ENCODE results near the gene LST1. TPM values are rescaled to one million over a fixed set of nuclear protein-coding genes. Genes with fewer than 3 reads are reported as not detected.

Gene LST1
- total and polyA plus RNA-seq, 2 donors (not counting 1 experiment from before 2014, with no cell fraction given) = not detected

DNA sequence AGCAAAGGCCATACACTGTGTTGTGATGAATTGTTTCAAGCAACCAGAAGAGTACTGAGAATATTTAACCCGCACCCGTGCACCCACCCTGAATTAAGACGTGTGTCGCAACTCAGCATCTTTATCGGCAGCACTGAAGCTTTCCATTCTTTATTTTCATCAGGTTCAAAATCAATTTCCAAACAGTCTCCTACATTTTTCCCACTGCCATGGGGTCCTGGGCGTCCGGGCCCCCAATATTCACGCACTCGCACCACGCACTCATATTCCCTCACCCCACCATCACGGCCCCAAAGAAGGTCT lies 5.7 kb upstream of the LST1 start:
- H3K36me3 ChIP-seq (ENCODE audit: control insufficient read depth, insufficient read depth, low read length) = no peaks in the 10 kb centered on the region
- H3K9me3 ChIP-seq (ENCODE audit: control insufficient read depth, insufficient read depth, low read depth, low read length) = no peaks in the 10 kb centered on the region
- no peak for TF ChIP-seq EZH2 (IDR thresholded peaks at IDR 0.05; ENCODE audit: low read length, missing control alignments)
- TF ChIP-seq, protein P1, sequence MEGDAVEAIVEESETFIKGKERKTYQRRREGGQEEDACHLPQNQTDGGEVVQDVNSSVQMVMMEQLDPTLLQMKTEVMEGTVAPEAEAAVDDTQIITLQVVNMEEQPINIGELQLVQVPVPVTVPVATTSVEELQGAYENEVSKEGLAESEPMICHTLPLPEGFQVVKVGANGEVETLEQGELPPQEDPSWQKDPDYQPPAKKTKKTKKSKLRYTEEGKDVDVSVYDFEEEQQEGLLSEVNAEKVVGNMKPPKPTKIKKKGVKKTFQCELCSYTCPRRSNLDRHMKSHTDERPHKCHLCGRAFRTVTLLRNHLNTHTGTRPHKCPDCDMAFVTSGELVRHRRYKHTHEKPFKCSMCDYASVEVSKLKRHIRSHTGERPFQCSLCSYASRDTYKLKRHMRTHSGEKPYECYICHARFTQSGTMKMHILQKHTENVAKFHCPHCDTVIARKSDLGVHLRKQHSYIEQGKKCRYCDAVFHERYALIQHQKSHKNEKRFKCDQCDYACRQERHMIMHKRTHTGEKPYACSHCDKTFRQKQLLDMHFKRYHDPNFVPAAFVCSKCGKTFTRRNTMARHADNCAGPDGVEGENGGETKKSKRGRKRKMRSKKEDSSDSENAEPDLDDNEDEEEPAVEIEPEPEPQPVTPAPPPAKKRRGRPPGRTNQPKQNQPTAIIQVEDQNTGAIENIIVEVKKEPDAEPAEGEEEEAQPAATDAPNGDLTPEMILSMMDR (conservative IDR thresholded peaks at IDR 0.05 in 1 of 2, IDR thresholded peaks at IDR 0.05 in 1 of 2; ENCODE audit: low read depth in 1 of 2, low read length in 2 of 2) = no peak
- no peak overlapping the region for H3K27ac ChIP-seq (ENCODE audit: insufficient read depth, low read length)
- H3K4me3 ChIP-seq (replicated peaks in 1 of 4; ENCODE audit: control extremely low read depth in 1 of 4, insufficient read depth in 1 of 4, low read depth in 3 of 4, low read length in 4 of 4) = peak overlapping the region; percentile 39 to 89 (median 82)
- peak overlapping the region; percentile 99 for H3K4me2 ChIP-seq (ENCODE audit: extremely low read depth, insufficient read depth, low read length)
- H3K9ac ChIP-seq (ENCODE audit: insufficient read depth, low read length) = no peak overlapping the region
- H3K27me3 ChIP-seq (ENCODE audit: control insufficient read depth, insufficient read depth, low read length) = peaks cover 17% of the 10 kb centered on the region
- H4K20me1 ChIP-seq (ENCODE audit: control insufficient read depth, extremely low read depth, insufficient read depth, low read length) = no peaks in the 10 kb centered on the region
- H3K79me2 ChIP-seq (ENCODE audit: control insufficient read depth, insufficient read depth, low read length) = no peaks in the 10 kb centered on the region
- DNase-seq (ENCODE audit: low read depth in 2 of 2) = no peak
- no peaks in the 10 kb centered on the region for H3K4me1 ChIP-seq (ENCODE audit: control insufficient read depth, extremely low read depth, insufficient read depth, low read length)
- peak overlapping the region; percentile 66 for H2AFZ ChIP-seq (ENCODE audit: low read length)

DNA sequence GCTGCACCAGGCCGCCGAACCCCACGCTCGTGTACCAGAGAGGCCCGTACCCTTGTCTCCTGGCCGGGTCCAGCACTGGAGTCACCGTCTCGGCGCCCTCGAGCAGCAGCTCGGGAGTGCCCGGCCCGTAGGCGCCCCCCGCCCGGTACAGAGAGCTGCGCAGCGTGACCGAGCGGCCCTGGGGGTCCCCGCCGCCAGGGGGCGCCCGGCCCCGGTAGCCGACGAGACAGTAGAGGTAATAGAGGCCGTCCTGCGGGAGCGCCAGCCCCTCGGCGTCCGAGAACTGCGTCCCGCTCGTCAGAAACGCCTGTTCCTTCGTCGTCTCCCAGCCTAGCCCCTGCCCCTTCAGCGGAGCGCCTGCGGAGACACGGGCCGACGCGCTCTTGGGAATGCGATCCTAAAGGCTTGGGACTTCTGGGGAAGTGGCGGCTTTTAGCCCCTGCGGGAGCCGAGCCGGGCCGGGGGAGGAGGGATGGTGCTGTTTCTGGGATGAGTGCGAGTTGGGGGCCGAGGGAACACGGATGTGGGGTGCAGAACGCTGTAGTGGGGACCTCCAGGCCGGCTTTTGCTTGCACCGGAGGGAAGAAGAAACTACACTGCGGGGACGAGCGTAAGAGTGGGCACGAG lies 5.2 kb upstream of the LST1 start:
- peak overlapping the region; percentile 74 to 89 (median 82) for H3K4me3 ChIP-seq (replicated peaks in 1 of 4; ENCODE audit: control extremely low read depth in 1 of 4, insufficient read depth in 1 of 4, low read depth in 3 of 4, low read length in 4 of 4)
- H4K20me1 ChIP-seq (ENCODE audit: control insufficient read depth, extremely low read depth, insufficient read depth, low read length) = no peaks in the 10 kb centered on the region
- peak overlapping the region; percentile 97 for H2AFZ ChIP-seq (ENCODE audit: low read length)
- peak overlapping the region; percentile 70 for H3K9ac ChIP-seq (ENCODE audit: insufficient read depth, low read length)
- peak overlapping the region; percentile 99 for H3K4me2 ChIP-seq (ENCODE audit: extremely low read depth, insufficient read depth, low read length)
- no peaks in the 10 kb centered on the region for H3K79me2 ChIP-seq (ENCODE audit: control insufficient read depth, insufficient read depth, low read length)
- H3K27me3 ChIP-seq (ENCODE audit: control insufficient read depth, insufficient read depth, low read length) = peaks cover 11% of the 10 kb centered on the region
- DNase-seq (ENCODE audit: low read depth in 2 of 2) = peak; percentile 75 to 76
- no peaks in the 10 kb centered on the region for H3K4me1 ChIP-seq (ENCODE audit: control insufficient read depth, extremely low read depth, insufficient read depth, low read length)
- peak overlapping the region; percentile 23 for H3K27ac ChIP-seq (ENCODE audit: insufficient read depth, low read length)
- no peaks in the 10 kb centered on the region for H3K36me3 ChIP-seq (ENCODE audit: control insufficient read depth, insufficient read depth, low read length)
- no peaks in the 10 kb centered on the region for H3K9me3 ChIP-seq (ENCODE audit: control insufficient read depth, insufficient read depth, low read depth, low read length)
- no peak for TF ChIP-seq EZH2 (IDR thresholded peaks at IDR 0.05; ENCODE audit: low read length, missing control alignments)
- TF ChIP-seq, protein P1 (conservative IDR thresholded peaks at IDR 0.05 in 1 of 2, IDR thresholded peaks at IDR 0.05 in 1 of 2; ENCODE audit: low read depth in 1 of 2, low read length in 2 of 2) = peak; percentile 71 to 84

DNA sequence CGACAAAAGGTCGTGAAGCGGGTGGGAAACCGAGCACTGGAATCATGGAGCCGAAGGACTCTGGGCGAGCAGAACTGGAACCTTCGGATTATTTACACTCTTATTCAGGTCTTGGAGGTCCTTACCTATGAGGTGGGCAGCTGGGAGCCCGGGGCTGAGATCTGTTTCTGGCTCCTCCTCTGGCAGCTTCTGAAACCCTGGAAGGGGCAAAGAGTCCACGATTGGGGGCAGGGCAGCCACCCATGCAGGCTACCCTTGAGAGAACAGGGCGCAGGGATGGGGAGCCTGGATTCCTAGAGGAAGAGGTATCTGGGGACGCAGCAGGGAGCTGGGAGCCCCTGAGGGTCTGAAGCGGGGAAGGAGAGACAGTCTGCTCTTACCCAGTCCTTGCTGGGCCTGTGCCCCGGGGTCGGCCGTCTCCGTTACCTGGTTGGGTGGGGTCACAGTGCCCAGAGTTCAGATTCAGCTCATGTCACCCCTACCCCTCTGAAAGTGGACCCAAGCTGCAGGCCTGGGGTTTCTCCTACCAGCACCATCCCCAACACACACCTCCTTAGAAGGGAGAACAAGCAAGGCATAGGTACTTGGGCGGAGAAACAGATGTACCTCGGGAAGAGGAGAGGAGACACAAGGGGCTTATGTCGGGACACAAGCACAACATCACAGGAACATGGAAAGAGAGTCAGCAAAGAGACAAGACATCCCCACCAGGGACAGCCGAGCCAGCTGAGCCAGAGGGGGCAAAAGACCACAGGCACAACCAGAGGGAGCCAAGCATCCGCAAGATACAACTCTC lies 4.4 kb upstream of the LST1 start:
- no peak overlapping the region for H3K27ac ChIP-seq (ENCODE audit: insufficient read depth, low read length)
- peak overlapping the region; percentile 70 for H3K9ac ChIP-seq (ENCODE audit: insufficient read depth, low read length)
- no peak for DNase-seq (ENCODE audit: low read depth in 2 of 2)
- peak overlapping the region; percentile 97 for H2AFZ ChIP-seq (ENCODE audit: low read length)
- no peaks in the 10 kb centered on the region for H3K4me1 ChIP-seq (ENCODE audit: control insufficient read depth, extremely low read depth, insufficient read depth, low read length)
- H3K27me3 ChIP-seq (ENCODE audit: control insufficient read depth, insufficient read depth, low read length) = peaks cover 9% of the 10 kb centered on the region
- peak overlapping the region; percentile 74 to 89 (median 82) for H3K4me3 ChIP-seq (replicated peaks in 1 of 4; ENCODE audit: control extremely low read depth in 1 of 4, insufficient read depth in 1 of 4, low read depth in 3 of 4, low read length in 4 of 4)
- TF ChIP-seq, protein P1 (conservative IDR thresholded peaks at IDR 0.05 in 1 of 2, IDR thresholded peaks at IDR 0.05 in 1 of 2; ENCODE audit: low read depth in 1 of 2, low read length in 2 of 2) = no peak
- peak; percentile 16 for TF ChIP-seq EZH2 (IDR thresholded peaks at IDR 0.05; ENCODE audit: low read length, missing control alignments)
- H4K20me1 ChIP-seq (ENCODE audit: control insufficient read depth, extremely low read depth, insufficient read depth, low read length) = no peaks in the 10 kb centered on the region
- no peaks in the 10 kb centered on the region for H3K79me2 ChIP-seq (ENCODE audit: control insufficient read depth, insufficient read depth, low read length)
- no peaks in the 10 kb centered on the region for H3K9me3 ChIP-seq (ENCODE audit: control insufficient read depth, insufficient read depth, low read depth, low read length)
- H3K4me2 ChIP-seq (ENCODE audit: extremely low read depth, insufficient read depth, low read length) = peak overlapping the region; percentile 99
- no peaks in the 10 kb centered on the region for H3K36me3 ChIP-seq (ENCODE audit: control insufficient read depth, insufficient read depth, low read length)
